GM12891 (cell line): ENCODE measurements around the gene SH2D3A.

Source experiments
- PAX5 ChIP-seq: IDR thresholded peaks from 2 replicates; pipeline ENCODE4 v1.6.1; 2011; ENCODE audit warnings: low read length, moderate library complexity, mild to moderate bottlenecking; ENCODE audit not compliant: insufficient read depth, severe bottlenecking
- POLR2A ChIP-seq: IDR thresholded peaks from 2 replicates; pipeline ENCODE4 v1.6.1; 2011; ENCODE audit warnings: low read depth, low read length, control low read depth
- POLR2AphosphoS5 ChIP-seq: IDR thresholded peaks from 2 replicates; pipeline ENCODE4 v1.6.1; 2011; ENCODE audit warnings: low read depth, low read length, control low read depth
- POU2F2 ChIP-seq: IDR thresholded peaks from 2 replicates; pipeline ENCODE4 v1.6.1; 2011; ENCODE audit warnings: low read depth, mild to moderate bottlenecking, control low read depth, low read length, moderate library complexity
- SPI1 ChIP-seq: IDR thresholded peaks from 2 replicates; pipeline ENCODE4 v1.6.1; 2011; ENCODE audit warnings: low read depth, low read length, control low read depth
- TAF1 ChIP-seq: IDR thresholded peaks from 2 replicates; pipeline ENCODE4 v1.6.1; 2011; ENCODE audit warnings: low read depth, low read length, control low read depth

GRCh38 chr19:6721138-6721474, 46.1 kb downstream of the SH2D3A start:
- no peak for TF ChIP-seq POLR2A
- no peak for TF ChIP-seq POLR2AphosphoS5
- TF ChIP-seq PAX5 = no peak
- no peak for TF ChIP-seq TAF1
- no peak for TF ChIP-seq SPI1
- TF ChIP-seq POU2F2 = no peak
